Measurements from ENCODE around the gene MAPK7. TPM values are rescaled to one million over a fixed set of nuclear protein-coding genes. Genes with fewer than 3 reads are reported as not detected.

MAPK7 gene
- total RNA-seq, 1 donor from 2014 or later, result 44.3 TPM

- Mint-ChIP-seq H3K9me3 (no peaks in the 10 kb centered on the region), H3K27me3 (no peaks in the 10 kb centered on the region), H3K4me3 (no peak overlapping the region), H3K36me3 (no peaks in the 10 kb centered on the region), H3K4me1 (ENCODE audit: unreplicated experiment) (peaks cover 19% of the 10 kb centered on the region), H3K27ac (no peak overlapping the region)
- no peak for DNase-seq (ENCODE audit: extremely low spot score, unreplicated experiment)
- TF ChIP-seq CTCF (conservative IDR thresholded peaks at IDR 0.05), result no peak
Observed at GRCh38 chr17:19403021-19403420, 24.7 kb downstream of the MAPK7 start.

- H3K27me3 Mint-ChIP-seq, result no peaks in the 10 kb centered on the region
- TF ChIP-seq CTCF (conservative IDR thresholded peaks at IDR 0.05), result no peak
- no peaks in the 10 kb centered on the region for H3K36me3 Mint-ChIP-seq
- H3K27ac Mint-ChIP-seq, result no peak overlapping the region
- no peaks in the 10 kb centered on the region for H3K9me3 Mint-ChIP-seq
- peaks cover 11% of the 10 kb centered on the region for H3K4me1 Mint-ChIP-seq (ENCODE audit: unreplicated experiment)
- H3K4me3 Mint-ChIP-seq, result no peak overlapping the region
- no peak for DNase-seq (ENCODE audit: extremely low spot score, unreplicated experiment)
Observed at GRCh38 chr17:19404264-19404663, 26.0 kb downstream of the MAPK7 start.

GRCh38 chr17:19405114-19405513 is 26.8 kb downstream of the MAPK7 start:
- peaks cover 13% of the 10 kb centered on the region for H3K4me1 Mint-ChIP-seq (ENCODE audit: unreplicated experiment)
- TF ChIP-seq CTCF (conservative IDR thresholded peaks at IDR 0.05), result no peak
- no peak overlapping the region for H3K4me3 Mint-ChIP-seq
- no peak for DNase-seq (ENCODE audit: extremely low spot score, unreplicated experiment)
- H3K9me3 Mint-ChIP-seq, result no peaks in the 10 kb centered on the region
- no peaks in the 10 kb centered on the region for H3K36me3 Mint-ChIP-seq
- H3K27me3 Mint-ChIP-seq, result peaks cover 2% of the 10 kb centered on the region
- H3K27ac Mint-ChIP-seq, result no peak overlapping the region

- Mint-ChIP-seq H3K27me3 (peaks cover 6% of the 10 kb centered on the region), H3K4me3 (no peak overlapping the region), H3K4me1 (ENCODE audit: unreplicated experiment) (peaks cover 7% of the 10 kb centered on the region), H3K9me3 (no peaks in the 10 kb centered on the region), H3K36me3 (no peaks in the 10 kb centered on the region), H3K27ac (no peak overlapping the region)
- no peak for TF ChIP-seq CTCF (conservative IDR thresholded peaks at IDR 0.05)
- DNase-seq (ENCODE audit: extremely low spot score, unreplicated experiment), result no peak
Observed at GRCh38 chr17:19407601-19408345, 29.5 kb downstream of the MAPK7 start.

GRCh38 chr17:19408346-19408710 is 30.0 kb downstream of the MAPK7 start:
- no peak overlapping the region for H3K27ac Mint-ChIP-seq
- H3K27me3 Mint-ChIP-seq, result peaks cover 6% of the 10 kb centered on the region
- peaks cover 7% of the 10 kb centered on the region for H3K4me1 Mint-ChIP-seq (ENCODE audit: unreplicated experiment)
- H3K36me3 Mint-ChIP-seq, result no peaks in the 10 kb centered on the region
- no peaks in the 10 kb centered on the region for H3K9me3 Mint-ChIP-seq
- no peak for DNase-seq (ENCODE audit: extremely low spot score, unreplicated experiment)
- no peak overlapping the region for H3K4me3 Mint-ChIP-seq
- TF ChIP-seq CTCF (conservative IDR thresholded peaks at IDR 0.05), result no peak

All from type B pancreatic cell (in vitro differentiated cells).